Psoas muscle (tissue), 8 donors: Measurements from ENCODE around the gene UNC45A. TPM values are rescaled to one million over a fixed set of nuclear protein-coding genes. Genes with fewer than 3 reads are reported as not detected.
"Not testable (repeated sequence)": the region's sequence is repeated elsewhere in the genome, so short reads cannot be mapped to it uniquely, and the experiment has no call there.

ENCODE experiments used
- ATAC-seq, 4 donors: fragments of 200-7000 bp; cut with Tn5 transposase; one replicate each; pipeline ENCODE4 v1.9.1; 2020; ENCODE audit warnings: moderate library complexity in 3 of 4, mild to moderate bottlenecking in 2 of 4
- DNase-seq, 2 donors: peaks; one replicate each; pipeline ENCODE4 v3.0.0-alpha.2; 2020
- H3K27ac ChIP-seq: fragments of 200-600 bp; one replicate; pipeline ENCODE4 v1.8.0; 2022
- H3K27me3 ChIP-seq, 3 donors: fragments of 200-600 bp in 1 of 3; one replicate each; pipeline versions ENCODE4 v1.6.1 to v1.8.0; 2013 to 2022; ENCODE audit warnings: low read length in 2 of 3, mild to moderate bottlenecking in 2 of 3, moderate library complexity in 1 of 3; ENCODE audit not compliant: insufficient read depth in 3 of 3
- H3K36me3 ChIP-seq, 2 donors: fragments of 200-600 bp in 1 of 2; one replicate each; pipeline versions ENCODE4 v1.6.1 to v1.8.0; 2013 to 2022; ENCODE audit warnings: low read depth in 1 of 2, mild to moderate bottlenecking in 1 of 2, moderate library complexity in 1 of 2; ENCODE audit not compliant: insufficient read depth in 1 of 2
- H3K4me1 ChIP-seq: fragments of 200-600 bp; one replicate; pipeline ENCODE4 v1.8.0; 2022
- H3K4me3 ChIP-seq: fragments of 200-600 bp; one replicate; pipeline ENCODE4 v1.8.0; 2022; ENCODE audit warnings: mild to moderate bottlenecking
- H3K9me3 ChIP-seq: fragments of 200-600 bp; one replicate; pipeline ENCODE4 v1.8.0; 2022
- CTCF ChIP-seq: fragments of 200-600 bp; IDR thresholded peaks from one replicate; pipeline ENCODE4 v1.8.0; 2022; ENCODE audit warnings: antibody characterized with exemption
- WGBS, 3 donors: extraction: QIAGEN DNeasy Blood & Tissue Kit; methylation state at CpG; one replicate each; pipeline versions ENCODE4 v1.1.6 to v1.1.7; 2013; 5-methylcytosine and 5-hydroxymethylcytosine counted together
- intact Hi-C, 2 donors: fragments of 100-400 bp; cut with DNase I; formaldehyde crosslinking; loops; one replicate each; pipeline versions ENCODE4 v1.11.0 to v1.14.2; 2022
- polyA plus RNA-seq, 3 donors: library from polyadenylated mRNA; stranded (reverse); fragments of 200-250 nt; gene quantifications; one replicate each; pipeline ENCODE4 v1.2.3, GENCODE V29; 2013
- total RNA-seq, 4 donors: library from RNA; stranded (reverse); fragmentation: NEBNext Ultra II Directional in 2 of 4; extraction: Animal tissue kit (Norgen Biotek cat#: 25700) in 2 of 4; gene quantifications; one replicate each; pipeline versions ENCODE4 v1.2.1 to v1.2.4, GENCODE V29; 2021 to 2023
- donor health status: healthy with polysubstance abuse.
- donor health status: DM: no; HTN: no; CAD: no; lungs with moderate emphysema.
- donor health status: Bipolar disorder and iron deficiency.
- donor health status: healthy.
- donor health status: DM: yes; HTN: yes; CAD: no.
- donor health status: DM: no; HTN: no; CAD: no.
- donor health status: DM: no; HTN: no; CAD: no.
- donor health status: DM: yes; HTN: yes; CAD: no.

The UNC45A gene
- total and polyA plus RNA-seq, 7 donors = 9.2 to 17.5 (median 12.0) TPM

GRCh38 chr15:90895571-90896117 is 39.4 kb upstream of the UNC45A start:
- ATAC-seq (peak in 1 of 4 donors; percentile 21), DNase-seq (no peak)
- Histone ChIP-seq H3K4me3 (no peak overlapping the region), H3K4me1 (no peaks in the 10 kb centered on the region), H3K9me3 (no peaks in the 10 kb centered on the region), H3K27me3 (no peaks in the 10 kb centered on the region), H3K36me3 (peaks cover 0 to 34% of the 10 kb centered on the region in 2 donors), H3K27ac (no peak overlapping the region)
- no peak for TF ChIP-seq CTCF
- 44 to 58% (median 53%) methylated on average over 10 of the region's 10 CpGs for WGBS, 3 donors
- intact Hi-C loops = no loop called here

- DNase-seq, H3K27me3 ChIP-seq, intact Hi-C loops, H3K4me1 ChIP-seq, H3K9me3 ChIP-seq, ATAC-seq, H3K27ac ChIP-seq, H3K4me3 ChIP-seq: not testable (repeated sequence)
- 91 to 96% (median 93%) methylated on average over 14 of the region's 14 CpGs for WGBS, 3 donors
- H3K36me3 ChIP-seq = peaks cover 0 to 27% of the 10 kb centered on the region in 2 donors
These were observed 37.9 kb upstream of the UNC45A start for GRCh38 chr15:90897131-90897655.

GRCh38 chr15:90901175-90902039 is 33.7 kb upstream of the UNC45A start:
- Histone ChIP-seq H3K36me3 (peaks cover 0 to 25% of the 10 kb centered on the region in 2 donors), H3K4me1 (peaks cover 20% of the 10 kb centered on the region), H3K9me3 (no peaks in the 10 kb centered on the region), H3K4me3 (peak overlapping the region; percentile 69), H3K27me3 (no peaks in the 10 kb centered on the region), H3K27ac (peak overlapping the region; percentile 95)
- ATAC-seq (peak in 3 of 4 donors; percentile 28 to 42 (median 38)), DNase-seq (peak in 1 of 2 donors; percentile 48)
- no peak for TF ChIP-seq CTCF
- WGBS, 3 donors = 46 to 59% (median 51%) methylated on average over 14 of the region's 14 CpGs
- intact Hi-C loops = loop anchor here (1.0 to 2.0 kb wide), 2 partner anchors 31 kb away; partner anchors contain the start of gene HDDC3 (in 2 of the 2)

- no peaks in the 10 kb centered on the region for H3K9me3 ChIP-seq
- intact Hi-C loops = loop anchor here (1.0 to 2.0 kb wide), 2 partner anchors 30 to 31 kb away; partner anchors contain the start of gene HDDC3 (in 2 of the 2)
- 0 to 1% (median 0%) methylated on average over 31 to 71 of the region's 71 CpGs for WGBS, 3 donors
These were observed 32.8 kb upstream of the UNC45A start for GRCh38 chr15:90902040-90902839.

More at GRCh38 chr15:90902040-90902839, 32.8 kb upstream of the UNC45A start:
- Histone ChIP-seq H3K27me3 (no peaks in the 10 kb centered on the region), H3K4me3 (peak overlapping the region; percentile 69), H3K4me1 (peaks cover 20% of the 10 kb centered on the region), H3K27ac (peak overlapping the region; percentile 95), H3K36me3 (peaks cover 0 to 34% of the 10 kb centered on the region in 2 donors)
- peak; percentile 79 to 88 for DNase-seq
- TF ChIP-seq CTCF = peak; percentile 68
- ATAC-seq = peak; percentile 84 to 91 (median 88)
